Muscle layer of duodenum (tissue), 2 donors: ENCODE data around the gene DNAJC7.

Experiments
- H3K27ac ChIP-seq: one replicate; pipeline ENCODE4 v1.7.0; 2013; ENCODE audit warnings: mild to moderate bottlenecking, low read length
- H3K27me3 ChIP-seq: one replicate; pipeline ENCODE4 v1.7.0; 2013; ENCODE audit warnings: low read depth, mild to moderate bottlenecking, control low read depth, low read length
- H3K36me3 ChIP-seq, 2 donors: one replicate each; pipeline ENCODE4 v1.7.0; 2013; ENCODE audit warnings: low read length in 2 of 2, control low read depth in 1 of 2, mild to moderate bottlenecking in 1 of 2; ENCODE audit not compliant: insufficient read depth in 2 of 2, control insufficient read depth in 1 of 2
- H3K4me1 ChIP-seq, 2 donors: one replicate each; pipeline ENCODE4 v1.7.0; 2013; ENCODE audit warnings: low read length in 2 of 2, mild to moderate bottlenecking in 2 of 2, control low read depth in 1 of 2, moderate library complexity in 1 of 2; ENCODE audit not compliant: insufficient read depth in 2 of 2, control insufficient read depth in 1 of 2
- H3K4me3 ChIP-seq, 2 donors: one replicate each; pipeline ENCODE4 v1.7.0; 2013; ENCODE audit warnings: low read length in 2 of 2, low read depth in 1 of 2, mild to moderate bottlenecking in 1 of 2
- H3K9me3 ChIP-seq, 2 donors: one replicate each; pipeline ENCODE4 v1.7.0; 2013; ENCODE audit warnings: low read length in 2 of 2, control low read depth in 1 of 2, mild to moderate bottlenecking in 1 of 2; ENCODE audit not compliant: control insufficient read depth in 1 of 2
- donor health status: healthy.

DNAJC7 gene, protein sequence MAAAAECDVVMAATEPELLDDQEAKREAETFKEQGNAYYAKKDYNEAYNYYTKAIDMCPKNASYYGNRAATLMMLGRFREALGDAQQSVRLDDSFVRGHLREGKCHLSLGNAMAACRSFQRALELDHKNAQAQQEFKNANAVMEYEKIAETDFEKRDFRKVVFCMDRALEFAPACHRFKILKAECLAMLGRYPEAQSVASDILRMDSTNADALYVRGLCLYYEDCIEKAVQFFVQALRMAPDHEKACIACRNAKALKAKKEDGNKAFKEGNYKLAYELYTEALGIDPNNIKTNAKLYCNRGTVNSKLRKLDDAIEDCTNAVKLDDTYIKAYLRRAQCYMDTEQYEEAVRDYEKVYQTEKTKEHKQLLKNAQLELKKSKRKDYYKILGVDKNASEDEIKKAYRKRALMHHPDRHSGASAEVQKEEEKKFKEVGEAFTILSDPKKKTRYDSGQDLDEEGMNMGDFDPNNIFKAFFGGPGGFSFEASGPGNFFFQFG

DNA sequence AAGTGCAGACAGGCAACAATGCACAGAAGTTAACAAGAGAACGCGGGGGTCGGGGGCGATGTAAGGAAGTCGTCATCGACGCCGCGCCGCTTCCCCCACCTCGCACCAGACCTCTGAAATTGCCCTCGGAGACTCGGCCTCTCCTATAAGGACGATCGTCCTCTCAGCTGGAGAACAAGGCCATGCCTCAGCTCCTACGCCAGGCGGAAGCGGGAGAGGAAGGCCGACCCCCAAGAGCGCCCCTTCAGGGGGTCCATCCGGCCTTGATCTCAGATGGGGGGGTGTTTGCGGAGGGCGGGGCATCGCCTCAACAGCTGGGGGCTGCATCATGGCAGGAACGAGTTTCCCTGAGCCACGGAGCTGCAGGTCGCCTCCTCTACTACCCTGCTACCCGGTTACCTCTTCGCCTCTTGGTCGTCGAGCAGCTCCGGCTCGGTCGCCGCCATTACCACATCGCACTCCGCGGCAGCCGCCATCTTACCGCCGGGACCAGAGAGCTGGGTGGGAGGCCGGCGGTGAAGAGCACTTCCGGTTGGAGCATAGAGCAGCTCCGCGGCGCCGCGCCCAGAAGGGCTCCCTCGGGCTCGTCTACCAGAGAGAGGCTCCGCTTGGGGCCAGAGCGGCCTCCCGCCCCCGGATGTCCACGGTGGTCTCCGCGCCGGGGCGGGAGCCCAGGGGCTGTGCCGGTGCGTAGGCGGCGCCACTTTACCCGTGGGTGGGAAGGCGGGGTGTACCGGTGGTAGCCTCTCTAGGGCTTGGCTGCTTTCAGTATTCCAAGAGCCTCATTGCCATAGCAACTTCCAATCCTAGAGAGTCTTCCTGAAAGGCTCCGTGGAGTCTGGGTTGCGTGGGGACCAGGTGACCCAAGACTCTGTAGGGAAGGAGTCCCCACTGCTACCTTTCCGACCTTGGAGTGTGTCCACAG is at the start of gene DNAJC7:
TSS of gene DNAJC7 (minus strand) at position 499 of the 925 bp plus-strand sequence. CDS start at position 476, 23 bp downstream.
- Histone ChIP-seq H3K36me3 (peaks cover under 1 to 2% of the 10 kb centered on the region in 2 donors), H3K4me1 (peaks cover 14 to 48% of the 10 kb centered on the region in 2 donors), H3K27me3 (no peaks in the 10 kb centered on the region)

DNA sequence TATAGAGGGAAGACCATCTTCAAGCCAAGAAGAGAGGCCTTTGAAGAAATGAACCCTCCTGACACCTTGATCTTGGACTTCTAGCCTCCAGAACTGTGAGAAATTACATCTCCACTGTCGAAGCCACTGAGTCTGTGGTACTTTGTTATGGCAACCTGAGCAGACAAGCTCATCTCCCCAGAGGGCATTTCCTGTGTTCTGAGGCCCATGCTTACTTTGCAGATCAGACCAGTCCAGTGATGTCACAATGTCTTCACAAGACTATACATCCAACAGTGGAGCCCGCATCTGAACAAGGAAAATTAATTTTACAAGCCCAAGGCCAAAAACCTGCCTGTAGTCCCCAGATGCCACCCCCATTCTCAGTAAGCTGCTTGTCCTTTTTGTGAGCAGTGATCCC is 48.0 kb upstream of the DNAJC7 start:
- H3K9me3 ChIP-seq, result no peaks in the 10 kb centered on the region
- no peaks in the 10 kb centered on the region for H3K36me3 ChIP-seq
- H3K4me3 ChIP-seq, result no peak overlapping the region
- no peaks in the 10 kb centered on the region for H3K27me3 ChIP-seq
- H3K4me1 ChIP-seq, result no peaks in the 10 kb centered on the region
- no peak overlapping the region for H3K27ac ChIP-seq

More for the DNA sequence above, at the start of gene DNAJC7:
- Histone ChIP-seq H3K4me3 (peak within 1 kb of the TSS; percentile 82 to 99), H3K27ac (peak within 1 kb of the TSS; percentile 97), H3K9me3 (no peaks in the 10 kb centered on the region)

DNA sequence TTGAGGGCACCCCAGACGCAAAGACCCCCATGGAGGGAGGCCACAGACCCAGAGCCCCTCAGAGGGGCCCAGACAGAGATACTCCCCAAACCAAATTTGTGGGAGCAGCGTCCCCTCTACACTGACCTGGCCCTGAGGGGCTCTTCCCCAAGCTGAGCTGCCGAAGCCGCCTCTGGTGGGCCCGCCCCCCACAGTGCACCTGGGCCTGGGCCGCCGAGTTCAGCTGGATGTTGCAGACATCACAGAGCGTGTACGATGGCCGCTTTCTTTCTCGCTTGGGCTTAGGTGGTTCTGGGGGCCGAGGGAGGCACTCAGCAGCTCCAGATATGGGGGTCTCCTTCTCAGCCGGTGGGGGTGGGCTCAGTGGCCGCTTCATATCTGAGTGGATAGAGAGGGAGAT is 45.4 kb upstream of the DNAJC7 start:
- H3K27me3 ChIP-seq, result no peaks in the 10 kb centered on the region
- H3K4me1 ChIP-seq, result no peaks in the 10 kb centered on the region
- no peak overlapping the region for H3K4me3 ChIP-seq
- no peaks in the 10 kb centered on the region for H3K36me3 ChIP-seq
- no peaks in the 10 kb centered on the region for H3K9me3 ChIP-seq
- H3K27ac ChIP-seq, result no peak overlapping the region

DNA sequence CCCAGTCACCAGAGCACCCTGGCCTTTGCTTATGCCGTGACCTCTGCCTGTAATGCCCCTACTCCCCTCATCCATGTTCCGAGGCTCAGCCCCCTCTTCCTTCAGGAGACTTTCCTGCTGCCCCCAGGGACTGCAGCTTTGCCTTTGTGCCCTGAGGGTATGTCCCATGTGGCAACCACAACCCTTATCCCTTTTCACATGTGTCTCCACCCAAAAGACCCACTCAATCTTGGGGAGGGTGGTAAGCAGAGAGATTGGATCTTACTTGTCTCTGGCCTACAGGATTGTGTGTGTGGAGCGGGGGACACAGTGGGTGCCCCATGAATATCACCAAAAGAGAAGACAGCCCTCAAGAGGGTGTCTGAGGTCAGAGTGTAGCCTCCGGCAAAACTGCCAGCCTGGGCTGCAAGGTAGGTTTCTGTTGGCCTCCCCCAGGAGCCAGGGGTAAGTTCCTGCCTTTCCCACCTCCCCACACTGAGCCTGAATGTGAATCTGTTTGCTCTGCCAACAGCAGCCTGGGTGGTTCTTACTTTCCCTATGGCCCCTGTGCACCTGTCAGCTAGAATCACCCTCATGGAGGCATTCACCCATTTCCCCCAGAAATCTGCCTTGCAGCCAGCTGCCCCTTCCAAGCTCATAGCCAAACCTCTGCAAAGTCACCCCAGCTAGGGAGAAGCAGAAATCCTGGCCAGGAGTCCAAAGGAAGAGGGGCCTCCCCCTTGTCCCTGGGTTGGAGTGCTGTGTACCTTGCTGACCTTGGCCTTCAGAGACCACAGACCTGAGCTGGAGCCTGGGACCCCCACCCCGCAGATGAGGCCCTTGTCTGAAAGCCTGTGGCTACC is 44.6 kb upstream of the DNAJC7 start:
- Histone ChIP-seq H3K9me3 (no peaks in the 10 kb centered on the region), H3K27me3 (no peaks in the 10 kb centered on the region), H3K4me1 (no peaks in the 10 kb centered on the region), H3K4me3 (no peak overlapping the region), H3K36me3 (no peaks in the 10 kb centered on the region), H3K27ac (no peak overlapping the region)

DNA sequence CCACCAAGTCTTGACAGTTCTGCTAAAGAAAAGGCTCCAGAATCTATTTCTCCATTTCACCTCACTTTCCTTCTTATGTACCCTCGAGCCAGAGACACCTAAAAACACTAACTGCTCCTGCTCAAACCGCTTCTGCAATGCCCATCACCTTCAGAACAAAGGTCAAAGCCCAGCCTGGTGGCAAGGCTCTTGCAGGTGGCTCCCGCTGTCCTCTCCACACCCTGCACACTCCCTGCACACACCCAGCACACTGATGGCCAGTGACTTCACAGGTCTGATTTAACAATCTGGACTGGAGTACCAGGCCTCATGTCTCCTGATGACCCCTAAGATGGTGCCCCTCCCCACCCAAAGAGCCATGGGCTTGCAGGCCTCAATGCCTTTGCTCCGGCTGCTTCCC is 43.0 kb upstream of the DNAJC7 start:
- no peaks in the 10 kb centered on the region for H3K9me3 ChIP-seq
- no peak overlapping the region for H3K27ac ChIP-seq
- no peak overlapping the region for H3K4me3 ChIP-seq
- no peaks in the 10 kb centered on the region for H3K4me1 ChIP-seq
- no peaks in the 10 kb centered on the region for H3K27me3 ChIP-seq
- no peaks in the 10 kb centered on the region for H3K36me3 ChIP-seq

DNA sequence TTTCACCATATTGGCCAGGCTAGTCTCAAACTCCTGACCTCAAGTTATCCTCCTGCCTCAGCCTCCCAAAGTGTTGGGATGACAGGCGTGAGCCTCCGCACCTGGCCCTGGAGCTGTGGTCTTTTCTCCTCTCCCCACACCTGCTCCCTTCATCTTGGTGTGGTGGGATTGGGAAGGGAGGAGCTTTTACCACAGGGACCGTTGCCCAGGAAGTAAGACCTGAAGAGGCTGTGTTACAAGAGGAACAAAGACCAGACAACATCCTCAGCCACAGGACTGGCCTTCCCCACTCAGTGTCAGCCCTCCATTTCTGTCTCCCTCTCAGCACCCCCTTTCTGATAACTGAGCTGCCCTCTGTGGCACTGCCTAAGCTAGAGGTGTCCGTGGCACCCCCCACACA is 42.6 kb upstream of the DNAJC7 start:
- Histone ChIP-seq H3K27ac (no peak overlapping the region), H3K36me3 (no peaks in the 10 kb centered on the region), H3K27me3 (no peaks in the 10 kb centered on the region), H3K4me1 (no peaks in the 10 kb centered on the region), H3K4me3 (no peak overlapping the region), H3K9me3 (no peaks in the 10 kb centered on the region)

DNA sequence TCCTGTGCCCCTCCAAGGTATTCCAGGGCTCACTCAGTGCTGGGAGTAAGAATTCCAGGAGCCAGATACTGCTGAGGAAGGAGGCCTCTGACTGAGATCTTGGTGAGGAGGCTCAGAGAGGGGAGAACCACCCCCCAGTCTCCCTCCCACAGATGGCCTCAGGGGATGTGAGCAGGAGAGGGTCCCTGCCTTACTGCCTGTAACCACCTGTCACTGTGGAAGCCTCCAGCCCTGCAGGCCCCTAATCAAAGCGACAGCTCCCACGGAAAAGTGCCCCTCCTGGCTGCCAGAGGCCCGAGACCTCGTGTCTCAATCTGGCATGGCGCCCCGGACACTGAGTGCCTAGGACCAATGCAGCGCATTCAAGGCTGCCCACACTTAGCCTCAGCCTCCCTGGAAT is 40.8 kb upstream of the DNAJC7 start:
- Histone ChIP-seq H3K4me1 (no peaks in the 10 kb centered on the region), H3K4me3 (no peak overlapping the region), H3K9me3 (no peaks in the 10 kb centered on the region), H3K36me3 (no peaks in the 10 kb centered on the region), H3K27me3 (peaks cover 6% of the 10 kb centered on the region), H3K27ac (no peak overlapping the region)

DNA sequence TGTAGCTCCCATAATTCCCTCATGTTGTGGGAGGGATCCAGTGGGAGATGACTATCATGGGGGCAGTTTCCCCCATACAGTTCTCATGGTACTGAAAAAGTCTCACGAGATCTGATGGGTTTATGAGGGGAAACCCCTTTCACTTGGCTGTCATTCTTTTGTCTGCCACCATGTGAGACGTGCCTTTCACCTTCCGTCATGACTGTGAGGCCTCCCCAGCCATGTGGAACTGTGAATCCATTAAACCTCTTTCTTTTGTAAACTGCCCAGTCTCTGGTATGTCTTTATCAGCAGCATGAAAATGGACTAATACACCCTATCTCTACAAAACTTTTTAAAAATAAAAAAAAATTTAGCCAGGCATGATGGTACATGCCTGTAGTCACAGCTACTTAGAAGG is 39.4 kb upstream of the DNAJC7 start:
- H3K27ac ChIP-seq, result no peak overlapping the region
- no peaks in the 10 kb centered on the region for H3K9me3 ChIP-seq
- H3K4me1 ChIP-seq, result no peaks in the 10 kb centered on the region
- peaks cover 6% of the 10 kb centered on the region for H3K27me3 ChIP-seq
- no peaks in the 10 kb centered on the region for H3K36me3 ChIP-seq
- no peak overlapping the region for H3K4me3 ChIP-seq

DNA sequence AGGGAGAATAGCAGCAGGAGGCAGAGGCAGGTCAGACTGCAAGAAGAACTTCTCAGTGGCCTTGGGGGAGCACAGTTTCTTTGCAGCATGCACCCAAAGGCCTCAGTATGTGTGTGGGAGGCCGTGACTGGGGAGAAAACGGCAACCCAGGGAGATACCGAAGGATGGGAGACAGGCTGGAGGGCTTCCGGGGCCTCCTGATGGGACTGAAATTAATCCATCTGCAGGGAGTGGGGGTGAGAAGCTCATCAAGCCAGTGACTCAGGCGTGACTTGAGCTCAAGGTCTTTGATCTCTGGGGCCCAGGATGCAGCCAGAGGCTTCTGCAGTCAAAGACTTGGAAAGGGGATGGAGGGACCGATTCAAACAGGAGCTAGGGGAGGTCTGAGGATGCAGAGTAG is 38.3 kb upstream of the DNAJC7 start:
- Histone ChIP-seq H3K27me3 (peaks cover 6% of the 10 kb centered on the region), H3K4me3 (no peak overlapping the region), H3K27ac (no peak overlapping the region), H3K4me1 (no peaks in the 10 kb centered on the region), H3K36me3 (no peaks in the 10 kb centered on the region), H3K9me3 (no peaks in the 10 kb centered on the region)

DNA sequence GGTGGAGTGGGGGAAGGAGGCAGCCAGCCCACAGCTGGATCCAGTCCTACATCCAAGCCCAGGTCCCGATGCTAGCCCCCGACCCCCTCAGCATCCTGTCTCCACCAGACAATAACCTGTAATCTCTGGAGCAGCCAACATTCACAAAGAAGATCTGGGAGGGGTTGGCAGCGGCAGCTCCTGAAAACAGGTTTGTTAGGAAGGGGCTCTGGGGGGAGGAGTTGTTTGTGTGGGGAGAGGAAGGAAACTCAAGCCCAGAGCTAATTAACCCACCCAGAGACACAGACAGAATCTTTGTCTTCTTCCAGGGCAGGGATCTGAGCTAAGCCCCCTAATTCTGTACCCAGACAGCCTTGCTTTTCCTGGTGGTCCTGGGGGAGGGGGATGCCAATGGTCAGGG is 37.8 kb upstream of the DNAJC7 start:
- Histone ChIP-seq H3K27me3 (peaks cover 6% of the 10 kb centered on the region), H3K9me3 (no peaks in the 10 kb centered on the region), H3K4me3 (no peak overlapping the region), H3K4me1 (no peaks in the 10 kb centered on the region), H3K36me3 (no peaks in the 10 kb centered on the region), H3K27ac (no peak overlapping the region)
